Ascending aorta (tissue), 2 donors: ENCODE data around the gene USP14. TPM values are rescaled to one million over a fixed set of nuclear protein-coding genes. Genes with fewer than 3 reads are reported as not detected.

Source experiments
- DNase-seq, 2 donors: peaks; one replicate each; pipeline ENCODE4 v3.0.0-alpha.2; 2019; ENCODE audit warnings: low spot score in 2 of 2
- H3K27ac ChIP-seq, 2 donors: fragments of 200-600 bp; sonication (generic); one replicate each; pipeline ENCODE4 v1.5.1; 2016 to 2017; ENCODE audit warnings: mild to moderate bottlenecking in 1 of 2
- H3K27me3 ChIP-seq: fragments of 200-600 bp; sonication (generic); one replicate; pipeline ENCODE4 v1.5.1; 2017
- H3K36me3 ChIP-seq, 2 donors: fragments of 200-600 bp; sonication (generic); one replicate each; pipeline ENCODE4 v1.5.1; 2016
- H3K4me1 ChIP-seq, 2 donors: fragments of 200-600 bp; sonication (generic); one replicate each; pipeline ENCODE4 v1.5.1; 2016 to 2017; ENCODE audit warnings: mild to moderate bottlenecking in 1 of 2
- H3K4me3 ChIP-seq, 2 donors: fragments of 200-600 bp; sonication (generic); one replicate each; pipeline ENCODE4 v1.5.1; 2016 to 2017; ENCODE audit warnings: mild to moderate bottlenecking in 1 of 2
- H3K9me3 ChIP-seq, 2 donors: fragments of 200-600 bp; sonication (generic); one replicate each; pipeline ENCODE4 v1.5.1; 2016
- CTCF ChIP-seq, 3 experiments: fragments of 200-600 bp in 2 of 3; fragments of 450-650 bp in 1 of 3; sonication (generic) in 2 of 3; IDR thresholded peaks; one replicate each; pipeline ENCODE4 v1.5.1; 2016 to 2019; ENCODE audit warnings: antibody characterized with exemption in 3 of 3, mild to moderate bottlenecking in 1 of 3, moderate library complexity in 1 of 3
- intact Hi-C: fragments of 100-400 bp; cut with DNase I; formaldehyde crosslinking; loops from one replicate; pipeline ENCODE4 v1.15.1; 2023
- total RNA-seq: library from RNA; depleted of rRNA; stranded (reverse); fragments of >200 nt; gene quantifications from one replicate; pipeline ENCODE4 v1.1.0, GENCODE V29; 2016

The USP14 gene
- total RNA-seq, 1 donor from 2014 or later: 9.7 TPM

DNA sequence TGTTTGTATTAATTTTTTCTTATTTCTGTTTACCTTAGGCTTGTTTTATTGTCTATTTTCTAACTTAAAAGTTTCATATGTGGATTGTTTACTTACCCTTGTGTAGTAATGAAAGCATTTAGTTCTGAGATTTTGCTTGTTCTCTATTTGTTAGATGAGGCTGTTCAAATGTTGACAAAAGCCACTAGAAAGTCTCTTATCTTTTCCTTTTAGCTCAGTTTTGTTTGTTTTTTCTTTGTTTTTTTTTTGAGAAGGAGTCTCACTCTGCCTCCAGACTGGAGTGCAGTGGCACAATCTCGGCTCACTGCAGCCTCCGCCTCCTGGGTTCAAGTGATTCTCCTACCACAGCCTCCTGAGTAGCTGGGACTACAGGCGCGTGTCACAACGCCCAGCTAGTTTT, 30.9 kb downstream of the USP14 start:
- Histone ChIP-seq H3K9me3 (no peaks in the 10 kb centered on the region), H3K4me3 (no peak overlapping the region), H3K36me3 (no peaks in the 10 kb centered on the region), H3K27me3 (no peaks in the 10 kb centered on the region), H3K4me1 (peaks cover 0 to 1% of the 10 kb centered on the region in 2 donors), H3K27ac (no peak overlapping the region)
- no peak for TF ChIP-seq CTCF (IDR thresholded peaks at IDR 0.05)
- DNase-seq: no peak
- intact Hi-C loops: no loop called here

- DNase-seq: no peak
- intact Hi-C loops: no loop called here
Measured at GRCh38 chr18:191725-192124, 33.4 kb downstream of the USP14 start.

GRCh38 chr18:192801-193200, 34.4 kb downstream of the USP14 start:
- intact Hi-C loops: no loop called here
- no peak for TF ChIP-seq CTCF (IDR thresholded peaks at IDR 0.05)
- H3K36me3 ChIP-seq: peaks cover 11 to 16% of the 10 kb centered on the region in 2 donors
- H3K4me1 ChIP-seq: no peaks in the 10 kb centered on the region
- H3K27ac ChIP-seq: no peak overlapping the region
- no peak overlapping the region for H3K4me3 ChIP-seq
- no peak for DNase-seq
- H3K27me3 ChIP-seq: no peaks in the 10 kb centered on the region
- no peaks in the 10 kb centered on the region for H3K9me3 ChIP-seq

More at GRCh38 chr18:191725-192124, 33.4 kb downstream of the USP14 start:
- no peak overlapping the region for H3K4me3 ChIP-seq
- no peaks in the 10 kb centered on the region for H3K9me3 ChIP-seq
- peaks cover 2 to 6% of the 10 kb centered on the region in 2 donors for H3K36me3 ChIP-seq
- no peak overlapping the region for H3K27ac ChIP-seq
- TF ChIP-seq CTCF (IDR thresholded peaks at IDR 0.05): no peak
- H3K4me1 ChIP-seq: no peaks in the 10 kb centered on the region
- H3K27me3 ChIP-seq: no peaks in the 10 kb centered on the region

GRCh38 chr18:195651-196050, 37.3 kb downstream of the USP14 start:
- intact Hi-C loops: no loop called here
- DNase-seq: no peak
- Histone ChIP-seq H3K36me3 (peaks cover 22 to 42% of the 10 kb centered on the region in 2 donors), H3K27ac (no peak overlapping the region), H3K27me3 (no peaks in the 10 kb centered on the region), H3K4me3 (no peak overlapping the region), H3K9me3 (no peaks in the 10 kb centered on the region), H3K4me1 (no peaks in the 10 kb centered on the region)
- TF ChIP-seq CTCF (IDR thresholded peaks at IDR 0.05): no peak

DNA sequence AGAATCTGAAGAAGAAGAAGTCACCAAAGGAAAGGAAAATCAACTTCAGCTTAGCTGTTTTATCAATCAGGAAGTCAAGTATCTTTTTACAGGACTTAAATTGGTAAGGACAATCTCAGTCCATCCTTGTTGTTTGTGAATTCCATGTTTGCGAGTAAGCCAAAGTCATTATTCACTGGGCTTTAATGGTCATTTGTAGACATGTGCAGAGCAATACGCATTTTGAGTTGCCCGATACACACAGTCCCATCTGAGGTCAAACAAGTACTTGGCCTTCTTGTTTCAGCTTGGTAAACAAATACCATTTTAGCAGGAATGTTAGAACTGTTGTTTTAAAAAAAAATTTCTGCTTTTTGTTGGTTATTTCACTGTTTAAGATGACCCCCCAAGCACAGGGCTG, 40.9 kb downstream of the USP14 start:
- Histone ChIP-seq H3K27ac (no peak overlapping the region), H3K36me3 (peaks cover 34 to 71% of the 10 kb centered on the region in 2 donors), H3K9me3 (no peaks in the 10 kb centered on the region), H3K27me3 (no peaks in the 10 kb centered on the region), H3K4me3 (no peak overlapping the region), H3K4me1 (no peaks in the 10 kb centered on the region)
- no peak for TF ChIP-seq CTCF (IDR thresholded peaks at IDR 0.05)
- intact Hi-C loops: no loop called here
- no peak for DNase-seq

DNA sequence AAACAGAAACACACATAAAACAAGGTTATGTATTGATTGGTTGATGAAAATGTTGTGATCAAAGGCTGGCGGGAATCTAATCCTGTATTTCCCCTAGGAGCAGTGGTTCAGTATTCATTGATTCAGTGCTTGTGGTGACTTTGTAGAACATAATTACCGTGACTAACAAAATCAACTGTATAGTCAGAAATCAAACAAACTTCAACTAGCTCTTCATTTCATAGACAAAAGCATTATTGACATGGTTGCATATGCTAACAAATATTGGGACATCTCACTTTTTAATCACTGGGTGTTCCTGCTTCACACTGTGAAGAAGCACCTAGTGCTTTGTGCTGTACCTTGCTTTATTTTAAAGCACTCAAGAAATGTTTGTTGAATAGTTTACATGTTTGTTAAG, 41.4 kb downstream of the USP14 start:
- Histone ChIP-seq H3K27me3 (no peaks in the 10 kb centered on the region), H3K4me1 (no peaks in the 10 kb centered on the region), H3K9me3 (no peaks in the 10 kb centered on the region), H3K27ac (no peak overlapping the region), H3K4me3 (no peak overlapping the region), H3K36me3 (peaks cover 40 to 76% of the 10 kb centered on the region in 2 donors)
- no peak for DNase-seq
- intact Hi-C loops: no loop called here
- no peak for TF ChIP-seq CTCF (IDR thresholded peaks at IDR 0.05)
